ENCODE results near the gene ADAT1. TPM values are rescaled to one million over a fixed set of nuclear protein-coding genes. Genes with fewer than 3 reads are reported as not detected.

The ADAT1 gene
- total and polyA plus RNA-seq, 2 donors (not counting 1 experiment from before 2014, with no cell fraction given), result 28.4 to 71.2 TPM

DNA sequence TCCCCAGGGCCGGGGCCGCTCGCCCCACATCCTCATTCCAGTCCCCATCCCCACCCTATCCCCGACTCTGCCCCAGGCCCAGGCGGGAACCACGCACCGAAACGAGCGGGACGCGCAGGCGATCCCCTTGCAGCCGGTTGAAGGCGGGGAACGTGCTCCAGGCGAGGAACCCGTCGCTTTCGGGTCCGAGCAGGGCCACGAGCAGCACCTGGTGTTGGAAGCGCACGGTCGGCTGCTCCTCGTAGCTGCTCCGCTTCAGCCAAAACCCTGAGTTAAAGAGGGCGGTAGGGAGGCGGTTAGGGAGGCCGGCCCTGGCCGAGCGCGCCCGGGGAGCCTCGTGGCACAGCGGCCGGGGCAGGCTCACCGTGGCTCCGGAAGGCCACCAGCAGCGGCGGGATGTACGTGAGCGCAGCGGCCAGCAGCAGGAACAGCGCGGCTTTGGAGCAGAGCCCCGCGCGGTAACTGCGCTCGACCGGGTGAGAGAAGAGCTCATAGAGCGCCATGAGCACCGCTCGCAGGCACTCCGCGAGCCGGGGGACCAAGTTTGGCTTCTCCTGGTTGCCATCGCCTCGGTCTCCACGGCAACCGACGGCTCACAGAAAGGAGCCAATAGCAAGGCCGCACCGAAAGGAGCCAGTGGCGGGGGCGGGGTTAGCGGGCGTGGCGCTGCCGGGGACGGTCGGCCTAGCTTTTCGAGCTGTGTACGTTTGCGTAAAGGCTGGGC lies 67.2 kb downstream of the ADAT1 start, which contains the start of gene TMEM231:
Gene TMEM231, minus strand, starts transcription at position 546 of the 724 bp plus-strand sequence. Its CDS starts 43 bp downstream, at position 503.
- Histone ChIP-seq H3K9ac (ENCODE audit: low read length) (peak within 1 kb of the TSS; percentile 77), H3K79me2 (ENCODE audit: control insufficient read depth, insufficient read depth, low read length) (no peaks in the 10 kb centered on the region), H3K4me2 (replicated peaks; ENCODE audit: low read depth, low read length, poor library complexity, severe bottlenecking) (peak within 1 kb of the TSS; percentile 98), H2AFZ (ENCODE audit: insufficient read depth, low read depth, low read length, poor library complexity, severe bottlenecking) (peak within 1 kb of the TSS; percentile 91), H3K27ac (ENCODE audit: low read length in 2 of 2) (peak within 1 kb of the TSS; percentile 9 to 76), H3K4me1 (ENCODE audit: control insufficient read depth in 2 of 2, insufficient read depth in 2 of 2, low read length in 2 of 2) (peaks cover 9 to 16% of the 10 kb centered on the region in 2 donors), H4K20me1 (ENCODE audit: control insufficient read depth, insufficient read depth, low read length, poor library complexity, severe bottlenecking) (no peaks in the 10 kb centered on the region), H3K9me3 (ENCODE audit: control extremely low read depth in 1 of 3, control insufficient read depth in 2 of 3, insufficient read depth in 1 of 3, low read length in 2 of 3) (no peaks in the 10 kb centered on the region), H3K36me3 (replicated peaks in 1 of 2; ENCODE audit: control extremely low read depth in 1 of 2, control insufficient read depth in 1 of 2, extremely low read depth in 1 of 2, insufficient read depth in 2 of 2, low read length in 1 of 2) (no peaks in the 10 kb centered on the region), H3K4me3 (ENCODE audit: control extremely low read depth in 1 of 5, extremely low read depth in 1 of 5, insufficient read depth in 1 of 5, low read depth in 2 of 5, low read length in 4 of 5) (peak within 1 kb of the TSS; percentile 34 to 78 (median 71)), H3K27me3 (replicated peaks in 1 of 4; ENCODE audit: control extremely low read depth in 1 of 4, control insufficient read depth in 3 of 4, insufficient read depth in 4 of 4, low read length in 3 of 4) (peaks cover 0 to 8% (median 0%) of the 10 kb centered on the region in 4 experiments)
- Mint-ChIP-seq H3K27ac (peak within 1 kb of the TSS; percentile 88), H3K4me3 (peak within 1 kb of the TSS; percentile 97), H3K4me1 (peaks cover 10% of the 10 kb centered on the region), H3K9me3 (ENCODE audit: insufficient read depth) (no peaks in the 10 kb centered on the region), H3K27me3 (no peaks in the 10 kb centered on the region)
- TF ChIP-seq, protein P1, sequence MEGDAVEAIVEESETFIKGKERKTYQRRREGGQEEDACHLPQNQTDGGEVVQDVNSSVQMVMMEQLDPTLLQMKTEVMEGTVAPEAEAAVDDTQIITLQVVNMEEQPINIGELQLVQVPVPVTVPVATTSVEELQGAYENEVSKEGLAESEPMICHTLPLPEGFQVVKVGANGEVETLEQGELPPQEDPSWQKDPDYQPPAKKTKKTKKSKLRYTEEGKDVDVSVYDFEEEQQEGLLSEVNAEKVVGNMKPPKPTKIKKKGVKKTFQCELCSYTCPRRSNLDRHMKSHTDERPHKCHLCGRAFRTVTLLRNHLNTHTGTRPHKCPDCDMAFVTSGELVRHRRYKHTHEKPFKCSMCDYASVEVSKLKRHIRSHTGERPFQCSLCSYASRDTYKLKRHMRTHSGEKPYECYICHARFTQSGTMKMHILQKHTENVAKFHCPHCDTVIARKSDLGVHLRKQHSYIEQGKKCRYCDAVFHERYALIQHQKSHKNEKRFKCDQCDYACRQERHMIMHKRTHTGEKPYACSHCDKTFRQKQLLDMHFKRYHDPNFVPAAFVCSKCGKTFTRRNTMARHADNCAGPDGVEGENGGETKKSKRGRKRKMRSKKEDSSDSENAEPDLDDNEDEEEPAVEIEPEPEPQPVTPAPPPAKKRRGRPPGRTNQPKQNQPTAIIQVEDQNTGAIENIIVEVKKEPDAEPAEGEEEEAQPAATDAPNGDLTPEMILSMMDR (IDR thresholded peaks at IDR 0.05), result peak; percentile 17
- TF ChIP-seq EZH2 (IDR thresholded peaks at IDR 0.05; ENCODE audit: borderline replicate concordance, insufficient read depth, low read depth, low read length, poor library complexity, severe bottlenecking), result no peak
- POLR2A ChIA-PET, result interaction anchor here (1.0 to 2.2 kb wide), 4 partner anchors 9 to 91 kb away, joined by 4 to 16 read pairs (median 5); partner anchors contain the start of genes ADAT1, GABARAPL2, KARS1 and TERF2IP
- under 1% methylated on average over 75 of the region's 75 CpGs for WGBS (ENCODE audit: insufficient coverage)
- ATAC-seq (ENCODE audit: low read depth), result peak; percentile 93
- DNase-seq, result peak; percentile 96
- CTCF ChIA-PET, result interaction anchor here (1.0 to 1.9 kb wide), 4 partner anchors 9 to 67 kb away, joined by 3 to 9 read pairs (median 4); partner anchors contain the start of genes ADAT1 and GABARAPL2
- intact Hi-C loops (cut with micrococcal nuclease), result loop anchor here (1.0 to 2.0 kb wide), 8 partner anchors 9 to 205 kb away; partner anchors contain the start of genes ADAT1, CFDP1 and TMEM170A

Data from B cell (primary cell).